ENCODE measurements around the gene RNU7-1. TPM values are rescaled to one million over a fixed set of nuclear protein-coding genes. Genes with fewer than 3 reads are reported as not detected.
A peak's percentile ranks its signal among the peaks of the same experiment; 100 is the strongest.

The RNU7-1 gene
- total RNA-seq, 1 experiment from 2014 or later = not detected

DNA sequence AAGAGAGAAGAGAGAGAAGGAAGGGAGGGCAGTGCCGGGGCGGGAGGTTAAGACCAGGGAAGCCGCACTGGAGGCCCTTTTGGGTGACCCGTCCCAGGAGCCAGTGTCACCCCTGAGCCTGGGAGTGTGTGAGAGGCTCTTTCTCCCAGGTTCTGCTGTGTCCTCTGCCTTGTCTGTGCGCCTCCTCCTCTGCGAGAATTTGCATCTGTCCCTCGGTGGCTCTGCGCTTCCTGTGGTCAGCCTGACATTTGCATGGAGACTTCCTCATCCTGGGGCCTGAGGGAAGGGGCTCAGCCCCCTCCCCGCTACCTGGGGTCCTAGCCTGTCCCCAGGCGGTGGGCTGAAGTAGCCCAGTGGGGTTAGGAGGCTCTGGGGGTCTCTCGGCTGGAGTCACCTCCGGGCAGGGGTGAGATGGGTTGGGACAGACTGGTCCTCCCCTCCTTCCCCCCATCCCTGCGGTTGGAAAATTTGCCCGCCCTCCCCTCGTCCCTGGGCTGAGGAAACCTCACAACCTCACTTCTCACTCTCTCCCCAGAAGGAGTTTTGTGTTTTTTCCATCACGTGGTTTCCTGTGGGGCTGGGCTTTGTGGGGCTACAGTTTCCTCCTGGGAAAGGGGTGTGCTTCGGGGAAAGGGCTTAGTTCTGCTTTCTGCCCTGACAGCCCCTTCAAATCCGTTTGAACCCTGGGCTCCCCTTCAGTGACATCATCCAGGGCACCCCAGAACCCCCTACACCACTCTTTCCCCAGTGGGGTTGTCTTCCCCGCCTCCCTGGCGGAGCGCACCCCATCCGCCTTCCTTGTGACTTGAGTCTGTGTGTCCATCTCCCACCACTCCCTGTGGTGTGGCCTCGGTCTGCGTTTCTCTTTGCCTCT lies 10.1 kb downstream of the RNU7-1 start:
- no peak for DNase-seq (ENCODE audit: low spot score)

DNA sequence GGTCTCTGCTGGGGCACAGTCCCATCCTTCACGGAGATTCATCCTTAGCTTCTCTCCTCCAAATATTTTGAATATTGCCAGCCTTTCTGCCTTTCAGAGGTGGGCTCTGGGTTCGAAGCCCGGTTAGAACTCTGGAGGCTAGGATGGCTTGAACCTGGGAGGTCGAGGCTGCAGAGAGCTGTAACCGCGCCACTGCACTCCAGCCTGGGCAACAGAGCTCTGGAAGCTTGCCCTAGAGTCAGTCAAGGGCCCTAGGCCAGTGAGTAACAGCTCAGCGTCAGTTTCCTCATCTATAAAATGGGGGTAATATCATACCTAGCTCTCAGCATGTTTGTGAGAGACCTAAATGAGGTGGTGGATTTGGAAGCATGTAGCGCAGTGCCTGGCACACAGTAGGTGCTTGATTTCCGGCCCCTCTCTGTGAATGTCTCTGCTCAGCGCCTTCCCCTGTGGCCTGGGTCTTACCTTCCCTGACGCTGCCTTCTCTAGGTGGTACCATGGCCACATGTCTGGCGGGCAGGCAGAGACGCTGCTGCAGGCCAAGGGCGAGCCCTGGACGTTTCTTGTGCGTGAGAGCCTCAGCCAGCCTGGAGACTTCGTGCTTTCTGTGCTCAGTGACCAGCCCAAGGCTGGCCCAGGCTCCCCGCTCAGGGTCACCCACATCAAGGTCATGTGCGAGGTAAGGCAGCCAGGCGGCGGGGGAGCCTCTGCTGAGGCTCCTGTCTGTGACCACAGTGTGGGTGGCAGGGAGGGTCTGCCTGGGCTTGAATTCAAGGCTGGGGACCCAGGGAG lies 10.9 kb downstream of the RNU7-1 start:
- DNase-seq (ENCODE audit: low spot score) = no peak

DNA sequence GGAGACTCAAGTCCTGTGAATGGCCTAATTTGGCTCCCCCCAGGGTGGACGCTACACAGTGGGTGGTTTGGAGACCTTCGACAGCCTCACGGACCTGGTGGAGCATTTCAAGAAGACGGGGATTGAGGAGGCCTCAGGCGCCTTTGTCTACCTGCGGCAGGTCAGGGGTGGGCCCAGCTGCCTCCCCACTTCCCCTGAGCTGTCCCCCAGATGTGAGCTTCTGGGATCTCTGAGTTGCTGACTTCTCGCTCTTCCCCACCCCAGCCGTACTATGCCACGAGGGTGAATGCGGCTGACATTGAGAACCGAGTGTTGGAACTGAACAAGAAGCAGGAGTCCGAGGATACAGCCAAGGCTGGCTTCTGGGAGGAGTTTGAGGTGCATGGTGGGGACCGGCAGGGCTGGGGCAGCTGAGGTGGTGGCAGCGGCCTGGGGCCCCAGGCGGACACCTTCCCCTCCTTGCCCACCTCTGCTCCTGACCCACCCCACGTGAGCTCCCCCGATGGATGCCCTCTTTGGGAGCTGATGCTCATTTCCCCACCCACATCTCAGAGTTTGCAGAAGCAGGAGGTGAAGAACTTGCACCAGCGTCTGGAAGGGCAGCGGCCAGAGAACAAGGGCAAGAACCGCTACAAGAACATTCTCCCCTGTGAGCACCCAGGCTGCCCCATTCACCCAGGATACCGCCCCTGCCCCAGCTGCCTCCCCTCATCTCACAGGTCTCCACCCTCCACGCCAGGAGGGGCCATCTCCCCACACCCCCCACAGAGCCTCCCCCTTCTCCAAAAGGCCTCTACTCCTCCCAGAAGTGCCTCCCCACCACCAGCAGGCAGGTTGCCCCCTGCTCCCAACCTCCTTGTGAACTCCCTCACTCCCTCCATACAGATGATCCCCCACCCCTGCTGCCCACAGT lies 11.7 kb downstream of the RNU7-1 start:
- no peak for DNase-seq (ENCODE audit: low spot score)

DNA sequence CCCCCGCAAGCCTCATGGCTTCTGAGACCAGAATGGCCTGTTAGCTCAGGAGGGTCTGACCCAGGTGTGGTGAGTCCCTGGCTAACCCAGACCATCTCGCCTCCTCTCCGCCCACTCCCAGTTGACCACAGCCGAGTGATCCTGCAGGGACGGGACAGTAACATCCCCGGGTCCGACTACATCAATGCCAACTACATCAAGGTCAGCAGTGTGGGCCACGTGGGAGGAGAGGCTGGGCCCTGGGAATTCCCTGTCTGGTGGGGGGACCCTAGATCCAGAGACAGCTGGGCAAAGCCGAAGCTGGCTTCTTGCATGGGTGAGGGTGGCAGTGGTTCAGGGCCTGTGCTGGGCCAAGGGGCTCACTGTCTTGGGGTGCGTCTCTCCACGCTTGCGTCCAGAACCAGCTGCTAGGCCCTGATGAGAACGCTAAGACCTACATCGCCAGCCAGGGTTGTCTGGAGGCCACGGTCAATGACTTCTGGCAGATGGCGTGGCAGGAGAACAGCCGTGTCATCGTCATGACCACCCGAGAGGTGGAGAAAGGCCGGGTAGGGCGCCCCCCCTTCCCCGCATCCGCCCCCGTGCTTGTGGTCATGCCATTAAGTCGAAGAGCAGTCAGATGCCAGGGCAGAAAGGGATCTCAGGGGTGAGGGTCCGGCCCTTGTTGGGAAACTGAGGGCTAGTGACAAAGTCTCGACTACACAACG lies 12.6 kb downstream of the RNU7-1 start:
- DNase-seq (ENCODE audit: low spot score) = no peak

DNA sequence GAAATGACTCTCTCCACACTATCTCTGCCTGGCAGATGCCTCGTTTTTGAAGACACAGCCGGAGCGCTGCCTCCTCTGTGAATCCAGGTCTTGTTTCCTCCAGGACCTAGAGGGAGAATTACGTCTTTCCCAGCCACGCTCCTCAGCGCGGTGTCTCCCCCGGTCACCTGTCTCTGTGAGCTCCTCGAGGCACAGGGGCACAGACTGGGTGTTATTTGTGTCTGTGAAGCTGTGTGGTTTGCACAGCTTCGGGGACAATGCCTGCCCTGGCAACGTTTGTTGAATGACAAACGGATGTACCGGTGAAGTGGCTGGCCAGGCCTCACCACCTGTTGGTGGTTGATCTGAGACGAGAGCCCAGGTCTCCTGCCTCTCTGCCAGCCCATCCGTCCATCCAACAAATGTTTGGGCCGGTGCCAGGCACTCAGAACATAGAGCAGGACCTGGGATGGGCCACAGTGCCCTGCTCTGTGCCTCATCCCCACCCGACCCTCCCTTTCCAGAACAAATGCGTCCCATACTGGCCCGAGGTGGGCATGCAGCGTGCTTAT lies 13.6 kb downstream of the RNU7-1 start:
- no peak for DNase-seq (ENCODE audit: low spot score)

DNA sequence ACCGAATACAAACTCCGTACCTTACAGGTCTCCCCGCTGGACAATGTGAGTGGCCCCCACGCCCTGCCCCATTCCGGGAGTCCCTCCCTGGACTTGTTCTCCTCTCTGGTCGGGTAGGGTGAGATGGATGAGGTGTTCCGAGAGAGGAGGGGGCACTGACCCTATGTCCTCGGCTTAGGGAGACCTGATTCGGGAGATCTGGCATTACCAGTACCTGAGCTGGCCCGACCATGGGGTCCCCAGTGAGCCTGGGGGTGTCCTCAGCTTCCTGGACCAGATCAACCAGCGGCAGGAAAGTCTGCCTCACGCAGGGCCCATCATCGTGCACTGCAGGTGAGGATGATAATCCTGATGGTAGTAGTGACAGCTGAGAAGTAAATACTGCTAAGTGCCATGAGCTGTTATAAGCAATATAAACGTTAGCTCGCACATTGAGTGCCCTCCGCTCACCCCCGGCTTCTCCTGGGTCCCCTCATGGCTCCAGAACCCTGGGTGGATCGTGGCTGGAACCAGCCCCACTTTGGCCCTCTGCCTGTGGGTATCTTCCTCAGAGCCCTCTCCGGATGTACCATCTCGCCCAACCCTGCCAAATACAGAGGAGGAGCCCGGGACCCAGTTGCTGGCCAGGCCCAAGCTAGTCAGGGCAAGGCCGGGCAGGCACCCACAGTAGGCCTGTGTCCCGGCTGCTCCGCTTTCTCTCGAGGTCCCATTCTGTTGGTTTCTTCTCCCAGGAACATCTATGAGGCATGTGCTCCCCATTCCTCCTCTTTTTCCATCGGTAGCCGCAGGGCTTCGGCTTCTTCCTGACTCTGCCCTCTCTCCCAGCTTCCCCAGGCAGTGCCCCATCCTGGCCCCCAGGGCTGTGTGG lies 14.4 kb downstream of the RNU7-1 start:
- no peak for DNase-seq (ENCODE audit: low spot score)

DNA sequence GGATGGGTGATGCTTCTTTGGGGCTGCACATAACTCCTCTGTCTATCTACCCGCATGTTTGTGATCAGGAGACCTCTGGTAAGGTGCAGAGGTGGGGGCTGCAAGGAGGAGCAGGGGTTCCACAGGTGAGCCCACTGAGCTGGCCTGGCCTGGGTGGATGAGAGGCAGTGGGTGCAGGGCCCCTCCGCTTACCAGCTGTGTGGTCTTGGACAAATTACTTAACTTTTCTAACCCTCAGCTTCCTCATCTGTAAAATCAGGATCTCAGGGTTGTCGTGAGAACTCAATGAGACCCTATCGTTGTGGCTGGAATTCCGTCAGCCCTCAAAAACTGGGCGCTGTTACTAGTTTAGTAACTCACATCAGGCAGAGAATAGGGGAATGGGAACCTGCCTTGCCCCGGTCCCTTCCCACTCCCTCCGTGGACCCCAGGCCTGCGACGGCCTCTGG lies 15.0 kb downstream of the RNU7-1 start:
- DNase-seq (ENCODE audit: low spot score) = no peak

DNA sequence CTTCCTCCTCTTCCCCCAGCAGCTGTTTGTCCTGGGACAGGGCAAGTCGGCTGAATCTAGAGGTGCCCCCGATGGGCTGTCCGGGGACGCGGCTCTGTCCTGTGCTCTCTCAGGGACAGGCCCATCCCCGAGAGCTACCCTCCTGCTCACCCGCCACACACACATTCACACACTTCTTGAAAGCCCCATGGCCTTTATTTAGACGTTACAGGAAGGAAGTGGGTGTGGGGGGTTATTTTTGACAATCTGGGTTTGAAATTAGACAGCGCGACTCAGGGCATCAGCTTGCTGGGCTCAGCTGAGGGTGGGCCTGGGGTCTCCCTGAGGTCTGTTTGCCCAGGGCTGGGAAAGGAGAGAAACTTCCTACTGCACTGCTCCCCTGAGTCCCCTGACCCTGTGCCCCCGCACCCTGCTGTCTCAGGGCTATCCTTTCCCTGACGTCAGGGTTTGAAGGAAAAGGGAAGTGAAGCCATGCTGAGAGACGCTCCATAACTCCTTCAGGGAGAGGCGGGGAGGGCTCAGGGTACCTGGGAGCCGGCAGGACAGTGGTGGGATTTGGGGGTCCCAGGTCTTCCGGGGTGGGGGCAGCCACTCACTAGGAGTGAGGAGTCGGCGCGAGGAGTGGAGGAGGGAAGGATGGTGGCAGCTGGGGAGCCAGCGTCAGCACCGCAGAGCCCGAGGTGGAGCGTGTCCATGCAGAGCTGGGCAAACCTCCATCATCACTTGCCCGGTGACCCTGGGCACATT lies 15.6 kb downstream of the RNU7-1 start:
- no peak for DNase-seq (ENCODE audit: low spot score)

DNA sequence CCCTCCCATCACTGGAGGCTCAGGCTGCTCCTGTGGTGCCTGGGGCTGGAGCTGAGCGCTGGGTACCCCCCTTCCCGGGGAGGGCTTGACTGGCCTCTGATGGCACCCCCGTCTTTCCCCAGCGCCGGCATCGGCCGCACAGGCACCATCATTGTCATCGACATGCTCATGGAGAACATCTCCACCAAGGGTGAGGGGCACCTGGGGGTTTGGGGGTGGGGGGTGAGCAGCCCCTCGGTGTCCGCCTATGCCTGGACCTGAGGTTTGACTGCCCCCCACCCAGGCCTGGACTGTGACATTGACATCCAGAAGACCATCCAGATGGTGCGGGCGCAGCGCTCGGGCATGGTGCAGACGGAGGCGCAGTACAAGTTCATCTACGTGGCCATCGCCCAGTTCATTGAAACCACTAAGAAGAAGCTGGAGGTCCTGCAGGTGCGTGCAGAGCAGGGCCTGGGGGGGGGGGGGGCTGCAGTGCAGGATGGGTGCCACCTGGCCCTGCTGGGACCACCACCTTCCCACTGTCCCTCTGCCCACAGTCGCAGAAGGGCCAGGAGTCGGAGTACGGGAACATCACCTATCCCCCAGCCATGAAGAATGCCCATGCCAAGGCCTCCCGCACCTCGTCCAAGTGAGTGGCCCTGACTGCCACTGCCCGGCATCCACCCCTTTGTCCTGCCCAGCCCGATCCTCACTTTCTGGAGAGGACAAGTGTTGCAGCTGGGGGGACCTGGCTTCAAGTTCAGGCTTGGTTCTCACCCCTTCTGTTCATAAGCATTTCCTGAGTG lies 16.4 kb downstream of the RNU7-1 start:
- no peak for DNase-seq (ENCODE audit: low spot score)

DNA sequence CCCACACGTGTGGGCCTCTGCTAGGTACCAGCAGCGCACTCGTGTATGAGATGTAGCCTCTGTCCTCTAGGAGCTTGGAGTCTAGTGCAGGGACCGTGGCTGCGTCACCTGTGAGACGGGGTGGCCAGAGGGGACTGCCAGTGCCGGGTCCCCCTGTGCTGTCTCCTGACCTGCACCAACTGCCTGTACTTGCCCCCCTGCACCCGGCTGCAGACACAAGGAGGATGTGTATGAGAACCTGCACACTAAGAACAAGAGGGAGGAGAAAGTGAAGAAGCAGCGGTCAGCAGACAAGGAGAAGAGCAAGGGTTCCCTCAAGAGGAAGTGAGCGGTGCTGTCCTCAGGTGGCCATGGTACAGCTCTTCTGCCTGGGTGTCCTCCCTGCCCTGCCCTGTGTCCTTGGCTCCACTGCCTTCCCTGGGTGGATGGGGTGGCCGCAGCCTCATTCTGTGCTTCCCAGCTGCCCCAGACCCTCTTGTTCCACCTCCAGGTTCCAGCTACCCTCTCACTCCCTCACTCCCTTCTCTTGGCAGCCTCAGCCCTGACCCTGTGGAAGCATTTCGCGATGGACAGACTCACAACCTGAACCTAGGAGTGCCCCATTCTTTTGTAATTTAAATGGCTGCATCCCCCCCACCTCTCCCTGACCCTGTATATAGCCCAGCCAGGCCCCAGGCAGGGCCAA lies 17.1 kb downstream of the RNU7-1 start:
- DNase-seq (ENCODE audit: low spot score) = peak; percentile 54

DNA sequence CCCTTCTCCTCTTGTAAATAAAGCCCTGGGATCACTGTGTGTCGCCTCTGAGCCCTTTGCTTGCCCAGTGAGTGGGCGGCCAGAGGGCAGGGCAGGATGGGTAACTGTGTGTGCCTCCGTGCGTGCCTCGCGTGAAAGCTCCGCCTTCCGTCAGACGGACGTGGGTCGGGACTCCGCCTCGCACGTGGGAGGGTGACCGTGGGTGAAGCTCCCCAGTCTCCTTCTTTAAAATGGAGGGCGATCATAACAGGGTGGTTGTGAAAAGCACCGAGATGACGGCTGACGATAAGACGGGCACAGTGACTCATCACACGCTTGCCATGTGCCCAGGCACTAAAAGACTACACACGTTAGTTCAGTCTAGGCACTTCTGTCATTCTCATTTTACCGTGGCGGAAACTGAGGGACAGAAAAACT lies 17.7 kb downstream of the RNU7-1 start:
- peak; percentile 71 for DNase-seq (ENCODE audit: low spot score)

DNA sequence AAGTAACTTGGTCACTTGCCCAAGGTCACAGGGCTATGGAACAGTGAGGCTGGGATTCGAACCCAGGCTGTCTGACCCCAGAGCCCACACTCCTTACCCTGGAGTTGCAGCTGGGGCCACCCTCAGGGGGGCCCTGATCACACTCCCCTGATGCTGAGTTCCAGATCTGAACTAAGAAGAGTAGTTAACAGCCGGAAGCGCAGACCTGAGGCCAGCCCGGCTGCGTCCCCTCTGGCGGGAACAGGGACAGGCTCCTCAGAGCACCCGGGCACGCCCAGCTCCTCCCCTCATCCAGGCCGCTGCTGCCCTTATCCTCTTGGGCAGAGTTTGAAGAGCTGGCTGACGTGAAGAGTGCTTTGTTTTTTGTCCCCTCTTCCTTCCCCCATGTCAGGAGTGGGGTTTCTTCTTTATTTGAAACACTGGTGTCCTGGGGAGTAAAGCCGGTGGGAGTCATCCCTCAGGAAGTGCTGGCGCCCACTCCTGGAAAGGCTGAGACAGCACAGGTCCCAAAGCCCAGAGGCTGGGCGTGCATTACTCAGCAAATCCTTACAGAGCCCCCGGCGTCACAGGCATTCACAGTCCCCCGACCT lies 18.2 kb downstream of the RNU7-1 start:
- DNase-seq (ENCODE audit: low spot score) = peak; percentile 91

DNA sequence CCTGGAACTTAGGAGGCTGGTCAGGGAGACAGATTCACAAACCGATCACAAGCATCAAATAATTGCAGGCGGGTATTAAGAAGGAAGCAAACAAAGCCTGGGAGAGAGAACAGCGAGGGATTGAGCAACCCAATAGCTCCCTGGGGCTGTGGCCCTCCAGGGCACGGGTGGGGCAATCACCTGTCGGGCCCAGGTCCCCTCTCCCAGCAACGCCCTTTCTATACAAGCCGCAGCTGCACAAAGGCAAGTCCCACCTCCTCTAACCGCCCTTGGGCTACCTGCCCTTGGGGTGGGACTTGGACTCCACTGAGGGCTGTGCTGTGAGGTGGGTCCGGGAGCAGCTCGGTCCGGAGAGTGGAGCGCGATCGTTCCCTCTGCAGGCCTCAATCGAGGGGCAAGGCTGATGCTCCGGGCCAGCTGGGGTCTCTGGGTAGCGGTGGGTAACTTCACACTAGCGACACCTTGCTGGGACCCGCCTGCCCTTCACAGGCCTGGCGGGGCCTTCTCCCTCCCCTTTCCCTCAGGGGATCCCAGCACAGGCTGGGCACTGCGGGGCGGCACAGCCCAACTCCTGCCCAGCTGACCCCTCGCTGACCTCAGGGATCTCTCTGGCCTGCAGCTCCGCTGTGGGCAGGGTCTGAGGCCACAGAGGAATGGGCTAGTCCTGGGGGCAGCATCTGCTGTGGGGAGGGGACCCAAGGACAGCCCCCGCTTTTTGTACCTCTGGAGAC lies 18.8 kb downstream of the RNU7-1 start:
- DNase-seq (ENCODE audit: low spot score) = peak; percentile 86

DNA sequence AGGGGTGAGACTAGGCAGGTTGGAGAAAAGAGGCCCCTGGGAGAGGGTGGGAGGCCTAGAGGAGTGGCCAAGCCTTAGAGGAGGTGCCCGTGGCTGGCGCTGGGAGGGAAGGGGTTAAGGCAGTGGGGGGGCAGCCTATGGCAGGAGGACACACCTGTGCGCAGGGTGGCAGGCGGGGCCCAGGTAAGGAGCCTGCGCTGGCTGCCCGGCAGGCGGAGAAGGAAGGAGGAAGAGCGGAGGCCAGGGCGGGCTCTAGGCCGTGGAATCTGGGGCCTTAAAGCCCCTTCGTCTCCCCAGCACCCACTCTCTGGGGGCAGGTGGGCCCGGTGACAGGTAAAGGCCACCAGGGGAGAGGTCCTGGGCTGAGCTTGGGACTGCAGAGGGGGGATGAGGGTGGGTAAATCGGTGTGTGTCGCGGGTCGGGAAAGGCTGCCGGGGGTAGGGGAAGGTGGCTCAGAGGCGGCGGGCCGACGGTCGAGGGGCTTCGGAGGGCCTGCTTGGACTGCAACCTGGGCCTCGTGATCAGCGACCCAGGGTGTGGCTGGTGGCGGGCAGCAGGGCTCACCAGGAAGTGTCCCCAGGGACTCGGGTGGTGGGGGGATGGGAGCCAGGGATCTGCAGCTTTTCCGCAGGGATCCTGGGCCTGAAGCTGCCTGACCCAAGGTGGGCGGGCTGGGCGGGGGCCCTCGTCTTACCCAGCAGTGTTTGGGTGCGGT lies 19.6 kb downstream of the RNU7-1 start:
- DNase-seq (ENCODE audit: low spot score) = peak; percentile 96

DNA sequence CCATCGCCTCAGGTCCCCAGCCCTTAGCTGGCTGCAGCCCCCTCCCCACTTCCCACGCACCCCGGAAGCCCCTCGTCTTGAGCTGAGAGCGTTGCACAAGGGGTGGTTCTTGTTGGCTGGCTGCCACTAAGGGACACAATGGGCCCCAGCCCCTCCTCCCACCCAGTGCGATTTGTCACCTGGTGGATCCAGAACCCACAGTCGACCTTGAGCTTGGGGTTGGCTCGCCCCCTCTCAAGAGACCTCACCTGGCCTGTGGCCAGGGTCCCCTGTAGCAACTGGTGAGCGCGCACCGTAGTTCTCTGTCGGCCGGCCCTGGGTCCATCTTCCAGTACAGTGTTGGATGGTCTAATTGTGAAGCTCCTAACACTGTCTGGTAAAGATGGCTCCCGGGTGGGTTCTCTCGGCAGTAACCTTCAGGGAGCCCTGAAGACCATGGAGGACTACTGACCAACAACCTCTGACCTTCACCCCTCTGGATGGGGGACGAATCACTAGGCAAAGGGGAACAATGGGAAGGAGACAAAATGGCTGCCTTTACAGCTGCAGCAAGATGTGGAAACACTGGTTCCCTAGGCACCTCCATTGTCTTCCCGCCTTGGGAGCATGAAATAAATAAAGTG lies 20.3 kb downstream of the RNU7-1 start:
- peak; percentile 56 for DNase-seq (ENCODE audit: low spot score)
